Heart right ventricle (tissue), 16 donors: ENCODE measurements around the gene IL12RB2. TPM values are rescaled to one million over a fixed set of nuclear protein-coding genes. Genes with fewer than 3 reads are reported as not detected.

Experiments used
- ATAC-seq, 8 donors: fragments of 200-7000 bp; cut with Tn5 transposase; one replicate each; pipeline ENCODE4 v1.9.1; 2020; ENCODE audit warnings: mild to moderate bottlenecking in 8 of 8, moderate library complexity in 8 of 8, moderate number of reproducible peaks in 1 of 8
- DNase-seq, 2 donors: peaks; one replicate each; pipeline ENCODE4 v3.0.0-alpha.2; 2020
- H3K27ac ChIP-seq, 10 donors: fragments of 200-600 bp; sonication (generic) in 2 of 10; one replicate each; pipeline versions ENCODE4 v1.5.0 to v1.8.0; 2020 to 2022; ENCODE audit warnings: mild to moderate bottlenecking in 3 of 10
- H3K27me3 ChIP-seq, 7 donors: fragments of 200-600 bp; one replicate each; pipeline ENCODE4 v1.8.0; 2021 to 2022; ENCODE audit warnings: mild to moderate bottlenecking in 2 of 7
- H3K36me3 ChIP-seq, 9 donors: fragments of 200-600 bp; sonication (generic) in 1 of 9; one replicate each; pipeline versions ENCODE4 v1.5.0 to v1.8.0; 2020 to 2022; ENCODE audit warnings: mild to moderate bottlenecking in 2 of 9
- H3K4me1 ChIP-seq, 9 donors: fragments of 200-600 bp; sonication (generic) in 1 of 9; one replicate each; pipeline versions ENCODE4 v1.5.0 to v1.8.0; 2020 to 2022; ENCODE audit warnings: mild to moderate bottlenecking in 4 of 9
- H3K4me3 ChIP-seq, 10 donors: fragments of 200-600 bp; sonication (generic) in 2 of 10; one replicate each; pipeline versions ENCODE4 v1.5.0 to v1.8.0; 2020 to 2022; ENCODE audit warnings: mild to moderate bottlenecking in 7 of 10, moderate library complexity in 2 of 10
- H3K9me3 ChIP-seq, 11 donors: fragments of 200-600 bp in 10 of 11; sonication (generic) in 2 of 11; one replicate each; pipeline versions ENCODE4 v1.5.0 to v1.8.0; 2013 to 2022; ENCODE audit warnings: mild to moderate bottlenecking in 2 of 11, control low read depth in 1 of 11, moderate library complexity in 1 of 11
- CTCF ChIP-seq, 9 donors: fragments of 200-600 bp; sonication (generic) in 2 of 9; IDR thresholded peaks; one replicate each; pipeline versions ENCODE4 v1.5.0 to v1.8.0; 2021 to 2022; ENCODE audit warnings: antibody characterized with exemption in 9 of 9, mild to moderate bottlenecking in 5 of 9, moderate library complexity in 1 of 9
- WGBS, 2 donors: extraction: QIAGEN DNeasy Blood & Tissue Kit; methylation state at CpG; one replicate each; pipeline ENCODE4 v1.1.7; 2013; ENCODE audit warnings: inconsistent platforms in 1 of 2; 5-methylcytosine and 5-hydroxymethylcytosine counted together
- intact Hi-C, 10 donors: fragments of 100-400 bp; cut with DNase I; formaldehyde crosslinking; loops; one replicate each; pipeline versions ENCODE4 v1.11.1 to v1.14.2; 2022
- polyA plus RNA-seq, 2 donors: library from polyadenylated mRNA; stranded (reverse); fragments of 200-250 nt; gene quantifications; one replicate each; pipeline ENCODE4 v1.2.3, GENCODE V29; 2013
- total RNA-seq, 10 donors: library from RNA; stranded (reverse); fragmentation: NEBNext Ultra II Directional in 3 of 10; extraction: Animal tissue kit (Norgen Biotek cat#: 25700) in 3 of 10; gene quantifications; one replicate each; pipeline versions ENCODE4 v1.2.1 to v1.2.4, GENCODE V29; 2021 to 2023
- donor health status: Arrhythmogenic right ventricular cardiomyopathy.
- donor health status: ischemic (EF 13 %, LVEDD 7.1; RV severe dilation, severe dysfunction).
- donor health status: healthy with polysubstance abuse.
- donor health status: DM: no; HTN: yes; CAD: no.
- donor health status: DM: no; HTN: no; CAD: no.
- donor health status: ischemic (EF 25% LVEDD 6.9; RV normal size, moderate dysfunction).
- donor health status: ischemic (EF 25% LVEDD 5.7; RV mildly dilated, moderate dysfunction).
- donor health status: healthy.
- donor health status: DM: yes; HTN: yes; CAD: no.
- donor health status: Ischemic cardiomyopathy.
- donor health status: ischemic (EF 35%, LVEDD 5.7; RV mildly dilated, moderate dysfunction).
- donor health status: nonischemic (EF 11% LVEDD 7.7; RV severe dilation, severe dysfunction).
- donor health status: DM: yes; HTN: yes; CAD: no.
- donor health status: PGD.
- donor health status: ischemic (EF 29% LVEDD 5.4; RV normal size, mild dysfunction).
- donor health status: nonischemic (EF 23%, LVEDD 6.1; RV moderate dilation, normal function).

Gene IL12RB2
- total and polyA plus RNA-seq, 12 donors: 0.09 to 1.2 (median 0.22) TPM; not detected in 1

- Histone ChIP-seq H3K4me1 (peaks cover 0 to 58% (median 32%) of the 10 kb centered on the region in 9 donors), H3K9me3 (no peaks in the 10 kb centered on the region), H3K36me3 (peaks cover 0 to 1% (median 0%) of the 10 kb centered on the region in 9 donors), H3K27ac (peak overlapping the region; percentile 60 to 94 (median 90)), H3K27me3 (no peaks in the 10 kb centered on the region), H3K4me3 (peak overlapping the region; percentile 67 to 88 (median 85))
- ATAC-seq (no peak), DNase-seq (no peak)
- WGBS, 2 donors: 18 to 19% methylated on average over 12 of the region's 12 CpGs
- TF ChIP-seq CTCF (IDR thresholded peaks at IDR 0.05): no peak
- intact Hi-C loops: loop anchor here in 2 of 10 donors (2.0 to 10.0 kb wide), 2 partner anchors 32 to 54 kb away; no protein-coding TSS in a partner anchor
These were observed 123.6 kb downstream of the IL12RB2 start for GRCh38 chr1:67431156-67431765.

- Histone ChIP-seq H3K4me3 (peak overlapping the region in 2 of 10 donors; percentile 84 to 88), H3K27me3 (no peaks in the 10 kb centered on the region), H3K4me1 (peaks cover 0 to 50% (median 25%) of the 10 kb centered on the region in 9 donors), H3K27ac (peak overlapping the region in 8 of 10 donors; percentile 83 to 94 (median 90)), H3K36me3 (no peaks in the 10 kb centered on the region), H3K9me3 (no peaks in the 10 kb centered on the region)
- no peak for ATAC-seq
- DNase-seq: no peak
- 52 to 57% methylated on average over 8 of the region's 8 CpGs for WGBS, 2 donors
- TF ChIP-seq CTCF (IDR thresholded peaks at IDR 0.05): no peak
- intact Hi-C loops: loop anchor here in 2 of 10 donors (2.0 to 10.0 kb wide), 2 partner anchors 31 to 53 kb away; no protein-coding TSS in a partner anchor
These were observed 124.4 kb downstream of the IL12RB2 start for GRCh38 chr1:67431869-67432578.

GRCh38 chr1:67432745-67433144, 125.1 kb downstream of the IL12RB2 start:
- H3K4me3 ChIP-seq: no peak overlapping the region
- no peaks in the 10 kb centered on the region for H3K27me3 ChIP-seq
- WGBS, 2 donors: 55 to 69% methylated on average over 1 of the region's 1 CpG
- ATAC-seq (no peak), DNase-seq (no peak)
- peaks cover 0 to 43% (median 22%) of the 10 kb centered on the region in 9 donors for H3K4me1 ChIP-seq
- peak overlapping the region in 4 of 10 donors; percentile 27 to 94 (median 53) for H3K27ac ChIP-seq
- no peaks in the 10 kb centered on the region for H3K9me3 ChIP-seq
- TF ChIP-seq CTCF (IDR thresholded peaks at IDR 0.05): no peak
- intact Hi-C loops: loop anchor here in 1 of 10 donors (10.0 kb wide), 1 partner anchor 52 kb away; no protein-coding TSS in a partner anchor
- no peaks in the 10 kb centered on the region for H3K36me3 ChIP-seq

- H3K4me3 ChIP-seq: no peak overlapping the region
- H3K9me3 ChIP-seq: no peaks in the 10 kb centered on the region
- H3K27me3 ChIP-seq: no peaks in the 10 kb centered on the region
- no peak for TF ChIP-seq CTCF (IDR thresholded peaks at IDR 0.05)
- H3K36me3 ChIP-seq: no peaks in the 10 kb centered on the region
- WGBS, 2 donors: 37 to 51% methylated on average over 2 of the region's 2 CpGs
- H3K27ac ChIP-seq: peak overlapping the region in 6 of 10 donors; percentile 17 to 61 (median 36)
- intact Hi-C loops: loop anchor here in 1 of 10 donors (10.0 kb wide), 1 partner anchor 51 kb away; no protein-coding TSS in a partner anchor
- H3K4me1 ChIP-seq: peaks cover 0 to 32% (median 18%) of the 10 kb centered on the region in 9 donors
- ATAC-seq (no peak), DNase-seq (no peak)
These were observed 126.2 kb downstream of the IL12RB2 start for GRCh38 chr1:67433837-67434236.
